Endodermal cell (in vitro differentiated cells): ENCODE measurements around the gene CREBBP. TPM values are rescaled to one million over a fixed set of nuclear protein-coding genes. Genes with fewer than 3 reads are reported as not detected.

Experiments used
- DNase-seq: peaks from one replicate; pipeline ENCODE4 v3.0.0-alpha.2; 2017
- H3K27ac ChIP-seq: 2 replicates; pipeline ENCODE4 v1.5.1; 2013; ENCODE audit warnings: mild to moderate bottlenecking, low read depth, low read length, moderate library complexity
- H3K27me3 ChIP-seq: 2 replicates; pipeline ENCODE4 v1.6.1; 2013; ENCODE audit warnings: mild to moderate bottlenecking, low read length, moderate library complexity; ENCODE audit not compliant: insufficient read depth, control insufficient read depth, poor library complexity, severe bottlenecking
- H3K36me3 ChIP-seq: 2 replicates; pipeline ENCODE4 v1.7.0; 2013; ENCODE audit warnings: mild to moderate bottlenecking, low read length, moderate library complexity; ENCODE audit not compliant: control insufficient read depth, insufficient read depth
- H3K4me1 ChIP-seq: one replicate; pipeline ENCODE4 v1.7.0; 2013; ENCODE audit warnings: low read length; ENCODE audit not compliant: control insufficient read depth, insufficient read depth
- H3K4me3 ChIP-seq: 2 replicates; pipeline ENCODE4 v1.5.1; 2013; ENCODE audit warnings: mild to moderate bottlenecking, low read length, moderate library complexity
- H3K9ac ChIP-seq: 2 replicates; pipeline ENCODE4 v1.6.1; 2013; ENCODE audit warnings: mild to moderate bottlenecking, low read length, moderate library complexity; ENCODE audit not compliant: poor library complexity, severe bottlenecking; ENCODE audit errors: extremely low read depth
- H3K9me3 ChIP-seq: 2 replicates; pipeline ENCODE4 v1.6.1; 2013; ENCODE audit warnings: mild to moderate bottlenecking, low read length, moderate library complexity; ENCODE audit not compliant: control insufficient read depth
- H3K27ac Mint-ChIP-seq: 2 replicates; pipeline ENCODE4 v1.8.0; 2020; ENCODE audit warnings: mixed read lengths
- H3K27me3 Mint-ChIP-seq: 2 replicates; pipeline ENCODE4 v1.8.0; 2021; ENCODE audit warnings: mild to moderate bottlenecking, mixed read lengths; ENCODE audit not compliant: insufficient read depth
- H3K36me3 Mint-ChIP-seq: 2 replicates; pipeline ENCODE4 v1.8.0; 2020; ENCODE audit warnings: low read depth, mixed read lengths
- H3K4me1 Mint-ChIP-seq: 2 replicates; pipeline ENCODE4 v1.8.0; 2020; ENCODE audit warnings: mixed read lengths
- H3K4me3 Mint-ChIP-seq: 2 replicates; pipeline ENCODE4 v1.8.0; 2020; ENCODE audit warnings: mild to moderate bottlenecking, moderate library complexity, mixed read lengths
- H3K9me3 Mint-ChIP-seq: 2 replicates; pipeline ENCODE4 v1.8.0; 2020; ENCODE audit warnings: mild to moderate bottlenecking, mixed read lengths
- WGBS, 2 experiments: methylation state at CpG; one replicate each; pipeline versions ENCODE4 v1.1.5 to v1.1.7; 2013; ENCODE audit warnings: missing lambda C conversion rate in 2 of 2, mixed read lengths in 1 of 2; ENCODE audit not compliant: insufficient coverage in 1 of 2, insufficient read length in 1 of 2; 5-methylcytosine and 5-hydroxymethylcytosine counted together
- total RNA-seq, 2 donors: library from RNA; stranded (reverse); fragmentation: NEBNext Ultra II Directional in 1 of 2; extraction: Animal tissue kit (Norgen Biotek cat#: 25700) in 1 of 2; gene quantifications; 2 replicates in 1 of 2; 3 replicates in 1 of 2; pipeline ENCODE4 v1.2.1, GENCODE V29; 2021
- TF ChIP-seq, protein P1 (sequence below): fragments of 200-600 bp; sonication (generic); conservative IDR thresholded peaks from 2 replicates; pipeline ENCODE4 v1.5.0; 2021; ENCODE audit warnings: antibody characterized with exemption, mild to moderate bottlenecking

The CREBBP gene
- total RNA-seq, 2 donors from 2014 or later, result 71.1 to 103 TPM

DNA sequence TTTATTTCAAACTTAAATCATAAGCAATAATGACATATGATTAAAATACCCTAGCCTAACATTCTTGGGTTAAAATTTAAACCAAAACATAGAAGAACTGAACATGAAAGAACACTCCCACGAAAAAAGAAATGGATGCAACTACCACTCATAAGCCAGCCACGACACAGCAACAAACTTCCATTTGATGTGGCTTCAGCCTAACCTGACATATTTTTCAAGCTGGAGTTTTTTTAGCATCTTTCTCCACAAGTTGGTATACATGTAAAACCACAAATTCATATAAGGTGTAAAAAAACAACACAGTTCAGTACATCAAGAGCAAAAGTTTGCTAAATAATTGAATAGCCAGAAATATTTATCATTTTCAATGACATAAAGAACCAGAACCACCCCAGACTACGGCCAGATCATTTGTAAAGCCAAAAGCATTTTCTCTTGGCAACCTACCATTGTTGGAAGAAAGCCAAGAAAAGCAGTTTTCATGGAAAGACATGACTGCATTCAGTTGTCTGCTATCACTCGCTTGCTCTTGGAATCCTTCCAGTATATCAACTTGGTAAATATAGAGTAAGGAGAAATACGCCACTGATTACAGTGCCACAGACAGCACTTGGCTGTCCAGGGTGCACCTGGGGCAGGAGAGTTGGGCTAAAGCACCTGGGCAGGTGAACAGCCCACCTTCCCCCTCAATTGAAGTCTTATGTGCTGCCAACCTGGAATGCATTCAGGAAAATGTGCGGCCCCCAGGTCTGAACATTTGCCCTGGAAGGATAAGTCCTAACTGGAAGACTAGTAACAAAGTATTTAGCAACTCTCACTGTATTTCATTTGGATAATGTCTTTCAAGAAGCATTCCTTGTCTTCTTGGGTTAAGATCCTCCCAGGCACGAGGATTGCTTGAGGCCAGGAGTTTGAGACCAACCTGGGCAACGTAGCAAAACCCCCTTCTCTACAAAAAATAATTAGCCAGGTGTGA, 60.5 kb downstream of the CREBBP start:
- 94 to 96% methylated on average over 7 to 8 of the region's 8 CpGs for WGBS, 2 experiments
- Histone ChIP-seq H3K27me3 (no peaks in the 10 kb centered on the region), H3K9ac (no peak overlapping the region), H3K4me1 (no peaks in the 10 kb centered on the region), H3K36me3 (peaks cover 9% of the 10 kb centered on the region), H3K4me3 (no peak overlapping the region), H3K27ac (no peak overlapping the region), H3K9me3 (no peaks in the 10 kb centered on the region)
- peaks cover 54% of the 10 kb centered on the region for H3K4me1 Mint-ChIP-seq
- H3K27ac Mint-ChIP-seq, result no peak overlapping the region
- H3K27me3 Mint-ChIP-seq, result no peaks in the 10 kb centered on the region
- TF ChIP-seq, protein P1, sequence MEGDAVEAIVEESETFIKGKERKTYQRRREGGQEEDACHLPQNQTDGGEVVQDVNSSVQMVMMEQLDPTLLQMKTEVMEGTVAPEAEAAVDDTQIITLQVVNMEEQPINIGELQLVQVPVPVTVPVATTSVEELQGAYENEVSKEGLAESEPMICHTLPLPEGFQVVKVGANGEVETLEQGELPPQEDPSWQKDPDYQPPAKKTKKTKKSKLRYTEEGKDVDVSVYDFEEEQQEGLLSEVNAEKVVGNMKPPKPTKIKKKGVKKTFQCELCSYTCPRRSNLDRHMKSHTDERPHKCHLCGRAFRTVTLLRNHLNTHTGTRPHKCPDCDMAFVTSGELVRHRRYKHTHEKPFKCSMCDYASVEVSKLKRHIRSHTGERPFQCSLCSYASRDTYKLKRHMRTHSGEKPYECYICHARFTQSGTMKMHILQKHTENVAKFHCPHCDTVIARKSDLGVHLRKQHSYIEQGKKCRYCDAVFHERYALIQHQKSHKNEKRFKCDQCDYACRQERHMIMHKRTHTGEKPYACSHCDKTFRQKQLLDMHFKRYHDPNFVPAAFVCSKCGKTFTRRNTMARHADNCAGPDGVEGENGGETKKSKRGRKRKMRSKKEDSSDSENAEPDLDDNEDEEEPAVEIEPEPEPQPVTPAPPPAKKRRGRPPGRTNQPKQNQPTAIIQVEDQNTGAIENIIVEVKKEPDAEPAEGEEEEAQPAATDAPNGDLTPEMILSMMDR, result no peak
- H3K4me3 Mint-ChIP-seq, result no peak overlapping the region
- no peak for DNase-seq
- no peaks in the 10 kb centered on the region for H3K9me3 Mint-ChIP-seq
- H3K36me3 Mint-ChIP-seq, result no peaks in the 10 kb centered on the region

DNA sequence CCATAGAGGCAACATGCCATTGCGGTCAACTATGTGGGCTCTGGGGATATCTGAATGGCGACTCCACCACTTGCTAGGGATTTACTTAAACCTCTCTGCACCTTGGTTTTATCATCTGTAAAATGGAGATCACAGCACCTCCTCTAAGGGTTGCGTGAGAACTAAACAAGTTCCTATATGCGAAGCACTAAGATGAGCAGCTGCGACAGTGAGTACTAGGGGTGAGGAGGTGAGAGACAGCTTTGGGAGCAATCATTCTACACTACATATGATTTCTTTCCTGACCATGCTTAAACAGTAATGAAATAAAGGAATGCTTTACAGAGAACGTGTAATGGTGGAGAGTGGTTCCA, 61.4 kb downstream of the CREBBP start:
- H3K9ac ChIP-seq, result no peak overlapping the region
- Mint-ChIP-seq H3K4me1 (peaks cover 45% of the 10 kb centered on the region), H3K36me3 (no peaks in the 10 kb centered on the region), H3K27ac (no peak overlapping the region), H3K27me3 (no peaks in the 10 kb centered on the region), H3K9me3 (no peaks in the 10 kb centered on the region), H3K4me3 (no peak overlapping the region)
- no peaks in the 10 kb centered on the region for H3K27me3 ChIP-seq
- TF ChIP-seq, protein P1, result no peak
- 95 to 96% methylated on average over 3 to 6 of the region's 6 CpGs for WGBS, 2 experiments
- H3K4me3 ChIP-seq, result no peak overlapping the region
- no peak overlapping the region for H3K27ac ChIP-seq
- H3K4me1 ChIP-seq, result no peaks in the 10 kb centered on the region
- DNase-seq, result no peak
- peaks cover 9% of the 10 kb centered on the region for H3K36me3 ChIP-seq
- no peaks in the 10 kb centered on the region for H3K9me3 ChIP-seq

DNA sequence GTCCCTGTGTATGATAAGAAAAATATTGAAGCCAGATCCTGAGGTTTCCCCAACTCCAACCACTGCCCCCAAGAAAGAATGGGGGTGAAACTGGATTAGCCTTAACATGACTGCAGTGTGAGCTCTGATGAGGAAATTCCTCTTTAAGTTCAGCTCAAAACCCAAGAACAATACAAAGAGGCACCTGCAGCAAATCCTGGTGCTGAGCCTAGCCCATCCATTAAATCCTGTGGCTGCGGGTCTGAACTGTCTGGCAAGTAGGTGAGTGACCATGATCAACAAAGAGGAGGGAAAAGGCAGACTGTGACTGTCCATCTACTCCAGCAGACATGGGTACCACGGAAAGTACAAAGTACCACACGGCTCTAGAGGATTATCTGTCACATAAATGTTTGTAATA, 64.2 kb downstream of the CREBBP start:
- TF ChIP-seq, protein P1, result no peak
- H3K27me3 Mint-ChIP-seq, result no peaks in the 10 kb centered on the region
- WGBS, 2 experiments, result 83 to 91% methylated on average over 3 of the region's 3 CpGs
- no peaks in the 10 kb centered on the region for H3K27me3 ChIP-seq
- no peak overlapping the region for H3K4me3 ChIP-seq
- no peak overlapping the region for H3K27ac ChIP-seq
- no peak overlapping the region for H3K9ac ChIP-seq
- H3K27ac Mint-ChIP-seq, result peak overlapping the region; percentile 26
- H3K4me1 Mint-ChIP-seq, result peaks cover 44% of the 10 kb centered on the region
- H3K4me3 Mint-ChIP-seq, result no peak overlapping the region
- H3K36me3 Mint-ChIP-seq, result no peaks in the 10 kb centered on the region
- peaks cover 8% of the 10 kb centered on the region for H3K4me1 ChIP-seq
- H3K36me3 ChIP-seq, result peaks cover 4% of the 10 kb centered on the region
- DNase-seq, result no peak
- no peaks in the 10 kb centered on the region for H3K9me3 ChIP-seq
- no peaks in the 10 kb centered on the region for H3K9me3 Mint-ChIP-seq
